HG02885 (cell line): ENCODE data around the gene AKT1.
"Not testable (repeated sequence)": the region's sequence is repeated elsewhere in the genome, so short reads cannot be mapped to it uniquely, and the experiment has no call there.

Experiments used
- ATAC-seq: cut with Tn5 transposase; IDR thresholded peaks from one replicate; pipeline ENCODE4 v1.9.1; 2021; ENCODE audit warnings: mild to moderate bottlenecking; ENCODE audit not compliant: unreplicated experiment, poor library complexity

The AKT1 gene

DNA sequence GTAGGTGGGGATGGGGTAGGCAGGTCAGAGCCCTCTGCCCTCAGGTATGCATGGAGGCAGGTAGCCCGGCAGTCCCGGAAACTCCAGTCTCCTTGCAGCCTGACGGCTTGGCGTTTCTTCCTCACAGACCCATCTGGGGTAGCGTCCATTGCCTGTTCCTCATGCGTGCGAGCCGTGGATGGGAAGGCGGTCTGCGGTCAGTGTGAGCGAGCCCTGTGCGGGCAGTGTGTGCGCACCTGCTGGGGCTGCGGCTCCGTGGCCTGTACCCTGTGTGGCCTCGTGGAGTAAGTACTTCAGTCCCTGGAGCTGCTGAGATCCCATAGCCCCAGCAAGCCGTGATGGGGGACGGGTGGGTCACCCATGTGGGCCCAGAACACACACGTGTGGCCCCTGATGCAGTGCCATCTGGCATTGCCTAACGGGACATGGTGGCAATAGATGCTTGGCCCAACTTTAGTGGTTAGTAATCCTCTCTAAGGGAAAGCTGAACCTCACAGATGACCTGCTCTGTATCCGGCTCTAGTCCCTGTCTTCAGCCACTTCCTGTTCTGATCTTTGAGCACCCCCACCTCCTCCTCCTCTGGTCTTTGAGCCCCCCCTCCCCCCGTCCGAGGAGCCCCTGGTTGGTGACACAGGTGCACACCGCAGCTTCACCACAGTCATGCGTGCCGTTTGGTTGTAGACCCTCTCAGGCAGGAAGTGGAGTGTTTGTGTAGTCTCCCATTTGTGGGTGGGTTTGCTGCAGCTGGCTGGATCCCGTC, 38.9 kb downstream of the AKT1 start:
- no peak for ATAC-seq

GRCh38 chr14:104755621-104756020, 39.9 kb downstream of the AKT1 start:
- ATAC-seq, result no peak

DNA sequence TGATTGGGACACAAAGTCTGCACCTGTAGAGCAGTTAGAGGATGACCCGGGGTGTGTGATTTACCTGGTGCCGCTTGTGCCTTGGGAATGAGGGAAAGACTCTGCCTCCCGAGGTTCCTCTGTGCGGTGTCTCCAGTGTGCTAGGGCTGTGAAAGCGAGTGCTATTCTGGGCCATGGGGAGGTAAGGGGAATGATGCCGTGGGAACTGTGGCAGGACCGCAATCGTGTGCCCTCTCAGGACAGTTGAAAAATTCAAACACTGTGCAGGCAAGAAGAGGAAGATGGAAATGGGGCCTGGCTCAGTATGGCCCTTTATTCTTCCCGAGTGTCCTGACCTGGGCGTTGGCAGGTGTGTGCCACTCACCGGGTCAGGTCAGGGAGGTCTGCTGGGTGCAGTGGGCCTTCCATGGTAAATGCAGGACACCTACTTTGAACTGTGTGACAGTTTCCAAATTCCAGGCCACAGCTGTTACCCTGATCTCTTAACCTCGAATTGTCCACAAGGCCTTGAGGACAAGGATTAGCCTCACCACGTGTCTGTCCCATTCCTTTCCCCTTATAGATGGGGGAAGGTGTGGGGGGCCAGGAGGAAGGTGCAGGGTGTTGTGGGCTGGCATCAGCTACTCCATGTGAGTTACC, 41.2 kb downstream of the AKT1 start:
- ATAC-seq, result no peak

DNA sequence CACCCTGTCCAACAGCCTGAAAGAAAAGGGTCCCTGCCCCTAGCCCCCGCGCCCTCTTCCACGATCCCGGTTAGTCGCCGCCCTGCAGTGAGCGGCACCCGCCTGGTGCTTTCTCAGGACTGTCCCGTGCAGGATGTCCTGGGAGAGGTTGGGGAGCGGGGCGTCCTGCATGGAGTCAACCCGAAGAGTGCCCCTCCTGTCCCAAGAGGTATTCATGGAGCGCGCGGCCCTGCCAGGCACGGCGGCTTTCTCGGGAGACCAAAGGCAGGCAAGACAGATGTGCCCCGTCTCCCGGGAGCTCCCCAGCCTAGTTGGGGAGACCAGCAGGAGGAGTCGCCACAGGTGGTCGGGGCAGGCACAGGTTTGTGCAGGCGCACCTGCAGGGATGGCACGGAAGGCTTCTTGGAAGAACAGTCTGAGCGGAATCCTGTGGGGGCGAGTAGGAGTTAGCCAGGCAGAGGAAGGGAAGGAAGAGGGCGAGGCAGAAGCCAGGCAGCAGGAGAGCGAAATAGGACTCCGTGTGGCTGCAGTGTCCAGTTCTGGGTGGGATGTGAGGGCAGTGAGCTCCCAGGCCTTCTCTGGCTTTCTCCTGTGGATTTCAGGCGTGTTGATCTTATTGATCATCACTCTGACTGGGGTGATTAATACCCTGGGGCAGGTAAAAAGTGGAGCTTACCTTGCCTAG, 41.9 kb downstream of the AKT1 start:
- ATAC-seq, result no peak

DNA sequence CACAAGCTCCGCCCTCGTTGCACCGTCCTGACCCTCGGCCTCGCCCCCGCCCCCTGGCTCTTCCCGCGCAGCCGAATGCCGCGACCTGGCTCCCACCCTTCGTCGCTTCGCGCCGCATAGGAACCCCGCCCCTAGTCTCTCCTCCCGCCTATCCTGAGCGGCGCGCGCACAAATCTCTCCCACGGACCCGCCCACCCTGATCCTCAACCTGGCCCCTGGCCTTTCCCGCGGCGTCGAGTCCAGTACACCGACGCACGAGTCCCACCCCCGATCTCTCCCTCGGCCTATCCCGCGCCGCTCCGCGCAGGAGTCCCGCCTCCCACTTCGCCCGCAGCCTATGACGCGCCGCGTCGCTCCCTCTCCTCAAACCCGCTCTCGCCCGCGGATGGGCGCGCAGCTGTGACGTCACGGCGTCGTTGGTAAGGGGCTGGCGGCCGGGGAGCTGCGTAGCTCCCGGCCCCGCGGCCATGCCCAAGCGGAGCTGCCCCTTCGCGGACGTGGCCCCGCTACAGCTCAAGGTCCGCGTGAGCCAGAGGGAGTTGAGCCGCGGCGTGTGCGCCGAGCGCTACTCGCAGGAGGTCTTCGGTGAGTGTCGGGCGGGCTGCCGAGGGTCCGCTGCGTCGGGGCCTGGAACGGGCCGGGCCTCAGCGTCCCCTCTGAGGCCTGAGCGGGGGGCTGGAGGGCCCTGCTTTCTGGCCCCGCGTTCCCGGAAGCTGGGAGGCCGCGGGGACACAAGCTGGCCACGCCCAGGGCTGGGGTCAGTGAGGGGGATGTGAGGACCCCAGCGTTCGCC, 42.6 kb downstream of the AKT1 start, which contains the start of gene SIVA1:
SIVA1 (plus strand) TSS at position 413 of the 793 bp plus-strand sequence; CDS start at position 468, 55 bp downstream.
- ATAC-seq, result peak; percentile 89

GRCh38 chr14:104752423-104752734, 43.2 kb downstream of the AKT1 start:
- ATAC-seq, result peak; percentile 1

GRCh38 chr14:104751539-104752422, 43.8 kb downstream of the AKT1 start:
- ATAC-seq, result no peak

DNA sequence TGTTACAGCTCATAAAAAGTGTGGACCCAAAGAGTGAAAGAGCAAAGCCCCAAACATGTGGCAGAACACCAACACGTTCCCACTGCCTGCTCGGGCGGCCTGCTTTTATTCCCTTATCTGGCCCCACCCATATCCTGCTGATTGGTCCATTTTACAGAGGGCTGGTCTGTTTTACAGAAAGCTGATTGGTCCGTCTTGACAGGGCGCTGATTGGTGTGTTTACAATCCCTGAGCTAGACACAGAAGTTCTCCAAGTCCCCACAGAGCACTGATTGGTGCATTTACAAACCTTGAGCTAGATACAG, 44.8 kb downstream of the AKT1 start:
- ATAC-seq, result not testable (repeated sequence)

GRCh38 chr14:104750056-104750752, 45.3 kb downstream of the AKT1 start:
- ATAC-seq, result no peak

DNA sequence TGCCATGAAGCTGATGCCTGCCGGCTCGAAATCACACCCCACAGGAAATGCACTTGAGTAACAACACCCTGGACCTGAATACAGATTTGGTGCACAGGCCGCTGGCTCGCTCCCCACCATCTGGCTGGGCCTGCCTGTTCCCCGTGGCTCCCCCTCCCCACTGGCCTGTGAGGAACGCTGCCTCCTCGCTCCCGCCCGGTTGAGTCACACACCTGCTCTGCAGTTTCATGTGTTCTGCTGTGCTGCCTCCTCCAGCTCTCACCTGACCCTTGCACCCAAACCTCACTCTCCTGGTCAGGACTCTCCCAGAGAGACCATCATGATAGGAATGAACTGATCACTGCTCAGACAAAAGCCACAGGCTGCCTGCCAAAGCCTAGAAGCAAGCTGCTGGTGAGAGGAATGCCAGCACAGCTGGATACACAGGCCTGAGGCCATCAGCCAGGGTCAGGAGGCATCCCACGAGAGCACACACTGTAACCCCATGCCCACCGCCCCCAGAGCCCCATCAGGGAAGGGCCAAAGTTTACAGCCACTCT, 46.4 kb downstream of the AKT1 start:
- ATAC-seq, result no peak

DNA sequence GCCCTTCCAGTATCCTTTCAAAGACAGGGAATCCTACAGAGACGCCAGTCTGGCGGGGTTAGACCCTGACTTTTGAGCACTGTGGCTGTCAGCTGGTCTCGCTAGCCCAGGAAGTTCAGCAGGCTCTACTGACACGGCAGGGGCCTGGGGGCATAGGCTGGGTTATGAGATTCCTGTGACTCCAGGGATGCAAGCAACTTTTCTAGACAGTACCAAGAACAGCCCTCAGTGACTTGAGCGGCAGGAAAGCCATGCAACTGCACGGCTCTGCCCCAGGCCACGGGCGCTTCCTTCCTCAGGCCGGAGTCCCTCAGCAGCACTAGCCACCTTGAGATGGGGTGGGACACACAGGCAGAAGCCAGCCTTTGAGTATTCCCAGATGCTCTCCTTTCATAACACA, 47.7 kb downstream of the AKT1 start:
- ATAC-seq, result no peak

- ATAC-seq, result no peak
These were observed 48.5 kb downstream of the AKT1 start for GRCh38 chr14:104746934-104747481.

DNA sequence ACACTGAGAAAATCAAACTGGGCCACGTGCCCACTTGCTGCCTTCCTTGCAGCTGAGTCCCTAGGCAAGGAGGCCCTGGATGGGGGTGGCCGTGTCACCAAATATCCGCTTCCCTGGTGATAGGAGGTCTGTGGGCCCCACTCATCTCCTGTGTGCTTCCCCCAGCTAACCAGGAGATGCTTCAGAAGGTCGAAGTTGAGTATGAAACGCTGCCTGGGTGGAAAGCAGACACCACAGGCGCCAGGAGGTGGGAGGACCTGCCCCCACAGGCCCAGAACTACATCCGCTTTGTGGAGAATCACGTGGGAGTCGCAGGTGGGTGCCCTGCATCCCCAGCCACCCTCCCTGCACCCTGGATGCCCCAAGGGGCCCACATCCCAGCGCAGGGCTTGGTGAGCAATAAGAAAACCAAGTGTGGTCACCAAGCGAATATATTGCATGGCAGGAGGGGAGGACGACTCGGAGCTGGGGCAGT, 49.4 kb downstream of the AKT1 start:
- no peak for ATAC-seq

DNA sequence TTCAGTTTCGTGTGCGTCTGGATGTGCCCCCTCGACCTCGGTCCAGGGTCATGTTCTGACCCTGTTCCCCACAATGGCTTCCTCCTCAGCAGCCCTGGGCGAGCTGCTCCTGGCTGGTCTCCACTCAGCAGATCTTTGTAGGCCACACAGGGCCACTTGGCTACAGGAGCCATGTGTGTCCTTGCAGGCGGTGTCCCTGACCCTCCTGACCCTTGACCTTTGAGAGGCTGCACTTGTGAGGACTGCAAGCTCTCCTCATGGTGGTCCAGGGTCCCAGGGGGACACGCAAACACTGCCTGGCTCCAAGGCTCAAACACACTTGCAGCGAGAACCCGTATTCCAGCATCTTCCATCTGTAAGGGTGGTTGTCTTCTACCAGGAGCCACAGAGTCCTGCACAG, 50.1 kb downstream of the AKT1 start:
- no peak for ATAC-seq

- no peak for ATAC-seq
These were observed 51.1 kb downstream of the AKT1 start for GRCh38 chr14:104744484-104744883.

DNA sequence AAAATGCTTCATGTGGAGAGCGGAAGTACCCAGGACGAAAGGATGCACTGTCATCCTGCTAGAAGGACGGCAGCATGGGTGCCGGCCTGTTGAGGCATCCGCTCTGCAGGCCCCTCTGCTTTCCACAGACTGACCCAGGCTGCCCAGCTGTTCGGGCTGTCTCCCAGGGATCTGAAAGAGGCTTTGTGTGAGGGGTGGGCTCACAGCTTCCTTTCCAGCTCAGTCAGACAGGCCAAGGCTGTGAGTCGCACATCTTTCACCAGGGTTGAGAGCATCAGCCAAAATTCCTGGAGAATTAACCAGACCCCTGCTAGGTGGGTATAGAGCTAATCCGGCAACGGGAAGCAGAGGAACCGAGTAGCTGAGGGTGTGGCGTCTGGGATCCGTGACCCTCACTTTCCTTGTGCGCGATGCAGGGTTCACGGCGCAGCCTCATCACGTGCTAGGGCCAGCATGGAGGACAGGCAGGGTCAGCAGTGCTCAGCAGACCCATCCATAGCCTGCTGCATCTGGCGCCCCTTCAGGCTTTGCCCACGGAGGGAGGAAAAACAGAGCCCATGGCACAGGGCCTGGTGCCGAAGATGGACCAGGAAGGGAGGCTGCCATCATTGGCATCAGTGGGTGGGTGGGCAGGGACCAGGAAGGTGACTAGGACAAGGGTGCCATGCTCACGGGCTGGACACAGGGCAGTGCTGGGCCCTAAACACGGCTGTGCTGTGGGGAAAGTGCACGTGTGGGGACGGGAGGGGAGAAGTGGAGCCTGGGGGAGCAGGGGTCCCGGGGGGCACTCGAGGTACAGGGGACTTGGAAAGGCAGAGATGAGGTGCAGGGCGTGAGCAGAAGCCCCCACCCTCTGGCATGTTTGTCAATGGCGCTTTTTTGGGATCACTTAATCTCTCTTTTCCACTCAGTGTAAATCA, 51.8 kb downstream of the AKT1 start:
- no peak for ATAC-seq

DNA sequence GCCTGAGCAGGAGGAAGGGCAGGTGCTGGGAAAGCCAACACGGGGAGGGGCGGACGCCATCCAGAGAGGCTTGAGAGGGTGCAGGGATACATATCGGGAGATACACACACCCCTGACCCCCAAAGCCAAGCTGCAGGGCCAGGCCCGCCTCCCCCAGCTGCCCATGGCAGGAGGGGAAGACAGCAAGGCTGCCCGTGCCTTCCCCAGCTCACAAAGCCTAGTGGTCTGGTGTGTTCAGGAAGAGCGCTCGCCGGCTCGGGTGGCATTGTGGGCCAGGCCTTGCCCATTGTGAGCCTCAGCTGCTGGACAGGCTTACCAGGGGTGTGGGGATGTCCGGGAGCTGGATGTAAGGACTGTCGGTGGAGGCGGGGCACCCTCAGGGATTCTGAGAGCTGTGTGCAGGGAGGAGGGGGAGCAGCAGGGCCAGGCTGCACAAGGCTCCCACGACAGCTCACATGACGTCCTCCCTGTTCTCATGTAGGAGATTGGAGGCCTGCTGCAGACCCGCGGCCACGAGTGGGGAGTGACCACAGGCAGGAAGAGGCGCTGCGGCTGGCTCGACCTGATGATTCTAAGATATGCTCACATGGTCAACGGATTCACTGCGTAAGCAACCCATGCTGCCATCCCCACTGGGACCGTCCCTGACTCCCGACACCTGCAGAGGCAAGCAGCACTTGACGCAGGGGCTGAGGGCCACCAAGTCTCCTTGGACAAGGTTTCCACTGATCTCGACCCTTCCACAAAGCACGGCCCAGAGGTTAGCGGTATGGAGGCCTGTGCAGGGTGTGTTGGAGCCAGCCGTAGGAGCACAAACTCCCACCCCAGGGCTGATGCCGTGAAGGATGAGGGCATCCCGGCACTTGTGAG, 52.7 kb downstream of the AKT1 start:
- no peak for ATAC-seq
